HG03280 (cell line): ENCODE measurements around the gene METTL21C.

Source experiments
- ATAC-seq: cut with Tn5 transposase; IDR thresholded peaks from one replicate; pipeline ENCODE4 v1.9.1; 2021; ENCODE audit warnings: mild to moderate bottlenecking, moderate library complexity; ENCODE audit not compliant: unreplicated experiment

METTL21C gene

DNA sequence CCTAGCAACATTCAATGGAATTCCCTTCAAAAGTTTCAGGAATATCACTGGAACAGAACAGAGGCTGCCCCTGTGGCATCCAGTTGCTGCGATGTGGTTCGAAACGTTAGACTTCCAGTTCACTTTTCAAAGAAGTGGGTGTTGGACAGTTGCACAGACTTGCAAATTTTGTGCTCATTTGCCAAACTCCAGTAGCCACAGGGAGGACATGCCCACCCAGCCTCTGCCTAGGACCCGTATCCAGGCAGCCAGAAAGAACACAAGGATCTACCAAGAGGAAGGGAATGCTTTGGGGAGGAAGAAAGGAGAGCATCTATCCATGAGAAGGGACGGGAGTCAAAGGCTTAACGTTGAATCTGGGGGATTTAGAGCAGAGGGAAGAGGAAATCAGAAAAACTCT lies at the start of gene METTL21C:
Gene METTL21C (minus strand): TSS at position 108 of the 400 bp plus-strand sequence. CDS start 546 bp downstream, outside the sequence.
- no peak for ATAC-seq

DNA sequence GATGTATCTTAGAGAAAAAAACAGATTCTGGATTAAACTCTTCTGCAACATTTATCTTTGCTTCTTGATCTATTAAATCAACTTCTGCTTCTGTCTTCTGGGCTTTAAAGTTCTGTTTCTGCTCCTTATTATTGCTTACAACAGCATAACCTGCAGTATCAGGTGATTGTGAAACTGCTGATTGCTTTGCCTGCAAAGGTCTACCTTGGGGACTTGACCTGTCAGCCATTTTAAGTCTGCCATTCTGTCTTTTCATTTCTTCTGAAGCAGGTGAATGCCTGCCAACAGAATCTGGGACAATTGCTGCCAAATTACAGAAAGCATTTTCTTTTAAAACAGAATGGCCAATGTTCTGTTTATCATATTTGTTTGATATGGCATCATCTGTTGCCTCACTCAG lies 47.7 kb upstream of the METTL21C start:
- no peak for ATAC-seq

DNA sequence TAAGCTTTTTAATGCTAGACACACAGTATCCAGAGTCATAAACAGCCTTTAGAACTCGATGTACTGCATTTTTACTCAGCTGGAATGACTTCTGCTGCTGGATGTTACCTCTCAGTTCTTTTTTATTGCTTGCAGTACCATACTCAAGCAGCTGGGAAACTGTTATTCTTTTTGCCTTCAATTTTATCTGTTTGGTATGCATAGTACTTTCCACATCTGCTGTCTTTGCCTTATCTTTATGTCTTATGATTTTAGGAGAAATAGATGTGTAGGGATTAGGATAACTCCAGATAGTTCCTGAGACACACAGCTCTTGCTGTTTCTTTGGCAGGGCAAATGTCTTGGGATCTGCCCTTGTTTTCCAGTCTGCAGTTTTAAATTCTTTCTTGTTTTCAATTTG lies 47.3 kb upstream of the METTL21C start:
- ATAC-seq: no peak

GRCh38 chr13:102729560-102730270 lies 34.9 kb upstream of the METTL21C start:
- ATAC-seq: no peak

DNA sequence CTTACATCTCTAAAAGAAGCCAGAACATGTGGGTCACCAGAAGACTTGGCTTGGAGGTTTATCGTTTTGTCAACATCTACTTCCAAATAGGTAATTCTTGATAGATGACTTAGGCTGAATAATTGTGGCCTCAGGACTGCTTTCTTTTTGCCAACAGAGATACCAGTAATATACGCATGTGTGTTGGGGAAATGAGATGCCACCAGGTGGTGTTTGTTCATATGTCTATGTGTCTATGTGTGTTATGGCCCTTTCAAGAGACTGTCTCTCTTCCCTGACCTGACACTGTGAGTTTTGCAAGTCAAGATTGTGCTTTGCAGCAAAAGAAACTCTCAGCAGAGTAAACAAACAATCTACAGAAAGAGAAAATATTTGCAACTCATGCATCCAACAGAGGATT lies 31.6 kb upstream of the METTL21C start:
- ATAC-seq: no peak

GRCh38 chr13:102724923-102725322 lies 30.1 kb upstream of the METTL21C start:
- peak; percentile 73 for ATAC-seq

- ATAC-seq: no peak
These were observed 27.0 kb upstream of the METTL21C start for GRCh38 chr13:102721800-102722231.

- no peak for ATAC-seq
These were observed 23.9 kb upstream of the METTL21C start for GRCh38 chr13:102718746-102719145.

GRCh38 chr13:102715447-102715846 lies 20.6 kb upstream of the METTL21C start:
- no peak for ATAC-seq

GRCh38 chr13:102710261-102710679 lies 15.4 kb upstream of the METTL21C start:
- no peak for ATAC-seq

DNA sequence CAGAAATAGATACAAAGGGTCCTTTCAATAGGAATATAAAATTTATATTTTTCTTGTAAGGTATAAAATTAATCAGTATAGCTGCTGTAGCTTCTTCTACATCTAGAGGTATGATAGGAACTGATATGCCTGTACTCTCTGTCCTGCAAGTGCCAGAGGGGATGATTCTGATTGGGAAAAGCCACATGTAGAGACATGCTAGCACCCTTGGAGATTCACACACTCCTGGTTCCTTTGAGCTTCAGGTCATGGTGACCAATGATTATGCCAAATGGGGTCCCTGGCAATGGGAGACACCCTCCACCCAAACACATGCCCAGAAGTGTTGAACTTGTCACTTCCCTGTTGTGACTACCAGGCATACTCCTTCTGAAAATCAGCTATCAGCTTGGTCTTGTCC lies 14.7 kb upstream of the METTL21C start:
- no peak for ATAC-seq

- no peak for ATAC-seq
These were observed 14.1 kb upstream of the METTL21C start for GRCh38 chr13:102708991-102709390.

- no peak for ATAC-seq
These were observed 13.4 kb upstream of the METTL21C start for GRCh38 chr13:102708211-102708610.

DNA sequence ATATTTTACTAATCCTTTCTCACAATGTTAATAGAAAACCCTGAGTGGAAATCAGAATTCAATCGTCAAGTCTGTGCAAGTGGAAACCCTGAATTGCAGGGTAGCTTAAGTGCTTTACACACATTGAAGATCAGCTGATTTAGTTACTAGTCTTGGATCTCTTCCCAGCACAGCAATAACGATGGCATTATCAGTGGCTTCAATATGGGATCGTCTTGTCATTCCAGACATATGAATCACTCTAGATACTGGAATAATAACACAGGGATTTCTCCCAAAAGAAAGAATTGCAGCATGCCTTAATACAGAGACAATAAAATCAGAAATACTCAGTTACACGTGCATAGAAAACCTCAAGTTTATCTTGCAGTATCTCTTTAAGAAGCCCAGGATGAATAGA lies 12.6 kb upstream of the METTL21C start:
- ATAC-seq: no peak

DNA sequence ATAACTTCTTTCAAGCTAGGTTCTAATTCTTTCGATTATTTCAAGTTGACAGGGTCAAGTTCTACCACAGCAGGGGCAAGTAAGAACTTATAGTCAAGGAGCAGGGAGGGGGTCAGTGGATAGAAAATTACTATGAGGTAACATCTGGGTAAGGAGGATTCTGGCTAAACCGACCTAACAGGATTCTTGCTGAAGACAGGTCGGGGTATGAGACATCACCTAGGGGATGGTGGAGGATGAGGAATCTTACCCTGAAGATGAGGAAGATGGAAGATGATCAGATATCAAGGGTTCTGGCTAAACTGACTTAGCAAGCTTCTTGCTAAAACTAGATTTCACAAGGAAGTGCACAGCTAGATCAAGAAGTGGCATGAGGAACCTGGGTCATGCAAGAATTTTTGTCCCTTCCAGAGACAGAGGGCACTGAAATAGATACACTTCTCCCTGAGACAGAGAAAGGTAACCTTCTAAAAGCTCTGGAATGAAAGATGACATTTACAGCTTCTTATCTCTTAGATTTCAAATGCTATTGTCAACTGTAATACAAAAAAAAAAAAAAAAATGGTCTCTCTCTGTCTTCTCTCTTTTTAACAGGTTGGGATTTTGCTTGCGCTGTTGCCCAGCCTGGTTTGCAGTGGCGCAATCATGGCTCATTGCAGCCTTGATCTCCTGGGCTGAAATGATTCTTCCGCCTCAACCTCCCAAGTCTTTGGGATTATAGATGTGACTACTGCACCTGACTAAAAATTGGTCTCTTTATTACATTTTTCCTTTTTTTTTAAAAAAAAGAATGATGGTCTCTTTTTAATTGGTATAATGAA lies 9.6 kb upstream of the METTL21C start:
- no peak for ATAC-seq

- no peak for ATAC-seq
These were observed 8.8 kb upstream of the METTL21C start for GRCh38 chr13:102703726-102704035.

GRCh38 chr13:102702965-102703725 lies 8.3 kb upstream of the METTL21C start:
- ATAC-seq: no peak

DNA sequence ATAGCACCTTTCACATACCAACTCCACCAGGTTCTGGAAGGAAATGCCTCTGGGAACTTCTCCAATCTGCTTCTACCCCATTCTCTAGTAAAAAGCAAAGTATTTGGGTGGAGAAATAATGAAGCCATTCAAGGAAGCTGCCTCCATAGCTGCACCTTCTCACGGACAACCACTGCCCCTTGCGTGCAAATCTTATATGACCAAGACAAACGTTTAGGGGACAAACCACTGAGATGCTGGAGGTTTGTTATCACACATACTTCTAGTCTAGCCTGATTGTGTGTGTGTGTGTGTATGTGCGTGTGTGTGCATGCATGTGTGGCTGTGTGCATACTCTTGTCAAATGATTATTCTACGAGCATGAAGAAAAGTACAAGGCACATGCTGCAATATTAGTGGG lies 6.5 kb upstream of the METTL21C start:
- no peak for ATAC-seq

DNA sequence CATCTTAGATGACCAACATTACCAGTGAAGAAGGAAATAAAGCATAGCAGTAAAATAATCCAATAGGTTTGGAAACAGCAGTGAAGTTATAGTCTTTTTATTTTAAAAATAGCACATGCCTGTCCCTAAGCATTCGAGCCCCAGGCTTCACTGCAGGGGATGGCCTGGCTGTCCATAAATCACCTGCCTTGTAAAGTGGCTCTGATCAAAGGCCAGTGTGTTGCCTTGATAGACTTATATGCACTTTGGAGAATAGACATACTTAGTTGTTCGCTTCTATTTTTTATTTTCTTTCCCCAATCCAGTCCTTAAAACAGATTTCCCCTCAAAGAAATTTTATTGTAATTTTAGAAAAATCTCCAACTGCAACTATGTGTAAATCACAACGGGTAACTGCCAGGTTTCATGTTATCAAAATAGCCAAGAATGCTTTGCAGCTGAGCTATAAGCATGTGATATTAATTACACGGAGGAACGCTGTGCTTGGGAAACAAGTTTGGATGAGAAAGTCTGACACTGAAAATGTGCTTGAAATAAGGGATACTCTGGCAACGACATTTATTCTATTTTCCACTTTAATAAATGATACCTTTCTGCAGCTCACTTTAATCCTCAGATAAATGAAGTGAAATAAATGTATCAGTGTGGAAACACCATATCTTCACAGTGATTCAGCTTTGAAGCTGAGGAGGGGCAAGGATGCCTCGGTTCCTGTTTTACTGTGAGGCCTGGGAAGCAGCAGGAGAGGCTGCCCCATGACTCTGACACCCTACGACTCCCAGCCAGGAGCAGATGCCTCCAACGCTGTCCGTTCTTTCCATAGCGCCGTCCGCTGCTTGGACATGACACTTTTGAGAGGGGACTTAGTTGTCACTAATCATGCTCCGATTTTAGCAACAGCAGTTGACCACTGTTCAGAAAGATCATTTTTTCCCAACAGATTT lies 5.5 kb upstream of the METTL21C start:
- ATAC-seq: no peak

DNA sequence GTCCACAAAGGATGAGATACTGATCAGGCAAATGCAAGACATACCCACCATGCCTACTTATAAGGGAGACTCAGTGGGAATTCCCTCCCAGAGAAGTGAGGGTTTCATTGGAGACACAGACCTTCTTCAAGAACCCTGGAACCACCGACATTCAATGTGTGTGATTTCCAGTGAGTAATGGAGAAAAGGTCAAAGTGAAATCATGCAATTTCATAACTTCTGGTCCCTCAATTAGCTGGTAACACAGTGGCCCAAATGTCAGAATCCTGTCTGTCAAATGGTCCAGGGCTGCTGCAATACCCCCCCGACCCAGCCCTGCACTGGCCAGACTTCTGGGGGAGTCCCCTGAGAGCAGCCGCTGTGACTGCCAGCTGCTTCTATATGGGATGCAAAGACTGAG lies 4.7 kb upstream of the METTL21C start:
- ATAC-seq: no peak

GRCh38 chr13:102698649-102698980 lies 3.8 kb upstream of the METTL21C start:
- no peak for ATAC-seq
